Testis (tissue), 3 donors: ENCODE data around the gene ARSJ. TPM values are rescaled to one million over a fixed set of nuclear protein-coding genes. Genes with fewer than 3 reads are reported as not detected.

Experiments
- DNase-seq: peaks from one replicate; pipeline ENCODE4 v3.0.0-alpha.2; 2019
- H3K27ac ChIP-seq, 2 donors: fragments of 200-600 bp; sonication (generic); one replicate each; pipeline ENCODE4 v1.5.1; 2019
- H3K27me3 ChIP-seq: fragments of 200-600 bp; sonication (generic); one replicate; pipeline ENCODE4 v1.5.1; 2019
- H3K36me3 ChIP-seq: fragments of 200-600 bp; sonication (generic); one replicate; pipeline ENCODE4 v1.5.1; 2017; ENCODE audit warnings: low read depth; ENCODE audit errors: missing control alignments
- H3K4me1 ChIP-seq: fragments of 200-600 bp; sonication (generic); one replicate; pipeline ENCODE4 v1.5.1; 2019
- H3K4me3 ChIP-seq, 2 donors: fragments of 200-600 bp; sonication (generic); one replicate each; pipeline ENCODE4 v1.5.1; 2017 to 2019
- H3K9me3 ChIP-seq: fragments of 200-600 bp; sonication (generic); one replicate; pipeline ENCODE4 v1.5.1; 2017
- POLR2A ChIP-seq: fragments of 450-650 bp; IDR thresholded peaks from one replicate; pipeline ENCODE4 v1.6.1; 2017; ENCODE audit warnings: antibody characterized with exemption, mild to moderate bottlenecking, moderate library complexity
- WGBS, 2 donors: methylation state at CpG; one replicate each; pipeline ENCODE4 v1.1.5; 2018; 5-methylcytosine and 5-hydroxymethylcytosine counted together
- intact Hi-C: fragments of 100-400 bp; cut with DNase I; formaldehyde crosslinking; loops from one replicate; pipeline ENCODE4 v1.15.1; 2023; ENCODE audit warnings: low total_unique reads
- polyA plus RNA-seq: library from polyadenylated mRNA; stranded (reverse); fragments of 350-450 nt; fragmentation: Illumina TruSeq; extraction: RNeasy Lipid Tissue Mini Kit (QIAGEN cat#74804); gene quantifications from one replicate; pipeline ENCODE4 v1.2.3, GENCODE V29; 2014; ENCODE audit warnings: low read depth, low replicate concordance; ENCODE audit not compliant: insufficient read depth
- total RNA-seq, 2 donors: library from RNA; depleted of rRNA; stranded (reverse); fragments of >200 nt; gene quantifications; one replicate each; pipeline ENCODE4 v1.2.3, GENCODE V29; 2016
- TF ChIP-seq, protein P1 (sequence below), 3 experiments: fragments of 450-650 bp in 2 of 3; fragments of 200-600 bp in 1 of 3; sonication (generic) in 1 of 3; IDR thresholded peaks; one replicate each; pipeline ENCODE4 v1.5.1; 2016 to 2019; ENCODE audit warnings: antibody characterized with exemption in 3 of 3, mild to moderate bottlenecking in 2 of 3, moderate library complexity in 1 of 3

The ARSJ gene
- total and polyA plus RNA-seq, 3 donors from 2014 or later: 0.55 to 1.6 (median 0.74) TPM

DNA sequence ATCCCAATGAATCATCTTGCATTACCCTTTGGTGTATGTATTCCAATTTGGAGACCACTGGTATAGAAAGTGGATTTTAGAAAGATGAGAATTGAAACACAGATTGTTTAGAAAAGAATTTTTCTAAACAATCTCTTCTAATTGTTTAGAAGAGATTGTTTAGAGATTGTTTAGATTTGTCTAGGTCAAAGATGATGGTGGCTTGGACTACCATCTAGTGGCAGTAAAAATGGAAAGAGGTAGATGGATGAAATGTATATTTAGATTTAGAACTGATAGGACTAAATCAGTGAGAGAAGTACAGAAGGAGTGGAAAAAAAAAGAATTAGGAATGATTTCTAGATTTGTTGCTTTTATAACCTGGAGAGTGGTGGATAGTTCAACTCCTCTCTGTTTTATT is 70.6 kb downstream of the ARSJ start:
- Histone ChIP-seq H3K4me1 (no peaks in the 10 kb centered on the region), H3K4me3 (no peak overlapping the region), H3K36me3 (no peaks in the 10 kb centered on the region), H3K27me3 (no peaks in the 10 kb centered on the region), H3K27ac (no peak overlapping the region), H3K9me3 (no peaks in the 10 kb centered on the region)
- TF ChIP-seq POLR2A: no peak
- TF ChIP-seq, protein P1, sequence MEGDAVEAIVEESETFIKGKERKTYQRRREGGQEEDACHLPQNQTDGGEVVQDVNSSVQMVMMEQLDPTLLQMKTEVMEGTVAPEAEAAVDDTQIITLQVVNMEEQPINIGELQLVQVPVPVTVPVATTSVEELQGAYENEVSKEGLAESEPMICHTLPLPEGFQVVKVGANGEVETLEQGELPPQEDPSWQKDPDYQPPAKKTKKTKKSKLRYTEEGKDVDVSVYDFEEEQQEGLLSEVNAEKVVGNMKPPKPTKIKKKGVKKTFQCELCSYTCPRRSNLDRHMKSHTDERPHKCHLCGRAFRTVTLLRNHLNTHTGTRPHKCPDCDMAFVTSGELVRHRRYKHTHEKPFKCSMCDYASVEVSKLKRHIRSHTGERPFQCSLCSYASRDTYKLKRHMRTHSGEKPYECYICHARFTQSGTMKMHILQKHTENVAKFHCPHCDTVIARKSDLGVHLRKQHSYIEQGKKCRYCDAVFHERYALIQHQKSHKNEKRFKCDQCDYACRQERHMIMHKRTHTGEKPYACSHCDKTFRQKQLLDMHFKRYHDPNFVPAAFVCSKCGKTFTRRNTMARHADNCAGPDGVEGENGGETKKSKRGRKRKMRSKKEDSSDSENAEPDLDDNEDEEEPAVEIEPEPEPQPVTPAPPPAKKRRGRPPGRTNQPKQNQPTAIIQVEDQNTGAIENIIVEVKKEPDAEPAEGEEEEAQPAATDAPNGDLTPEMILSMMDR (IDR thresholded peaks at IDR 0.05): no peak
- intact Hi-C loops: no loop called here
- no peak for DNase-seq

- H3K9me3 ChIP-seq: no peaks in the 10 kb centered on the region
- TF ChIP-seq POLR2A: no peak
- TF ChIP-seq, protein P1 (IDR thresholded peaks at IDR 0.05): no peak
- WGBS, 2 donors: 90 to 94% methylated on average over 1 of the region's 1 CpG
- no peak for DNase-seq
- H3K27ac ChIP-seq: no peak overlapping the region
- no peaks in the 10 kb centered on the region for H3K27me3 ChIP-seq
- intact Hi-C loops: no loop called here
- H3K36me3 ChIP-seq: no peaks in the 10 kb centered on the region
- no peak overlapping the region for H3K4me3 ChIP-seq
- H3K4me1 ChIP-seq: no peaks in the 10 kb centered on the region
Observed at GRCh38 chr4:113907559-113907958, 71.9 kb downstream of the ARSJ start.

DNA sequence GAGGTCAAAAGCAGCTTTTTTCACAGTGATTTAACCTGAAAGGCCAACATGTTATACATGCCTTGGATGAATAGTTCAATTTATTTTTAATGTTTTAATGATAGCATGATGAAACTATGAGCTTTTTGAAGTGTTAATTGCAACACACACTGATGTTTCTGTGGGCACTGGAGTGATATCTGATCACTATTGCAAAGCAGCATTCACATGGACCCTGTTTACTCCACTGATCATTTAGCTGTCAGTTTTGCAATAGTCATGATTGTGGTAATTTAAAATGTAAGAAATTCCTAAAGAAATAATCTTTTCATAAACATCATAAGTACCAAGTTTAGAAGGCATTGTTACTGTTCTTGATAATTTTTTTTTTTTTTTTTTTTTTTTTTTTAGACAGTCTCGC is 74.1 kb downstream of the ARSJ start:
- Histone ChIP-seq H3K36me3 (no peaks in the 10 kb centered on the region), H3K4me1 (no peaks in the 10 kb centered on the region), H3K9me3 (no peaks in the 10 kb centered on the region), H3K4me3 (no peak overlapping the region), H3K27me3 (no peaks in the 10 kb centered on the region), H3K27ac (no peak overlapping the region)
- 100% methylated on average over 1 of the region's 1 CpG for WGBS, 2 donors
- TF ChIP-seq, protein P1 (IDR thresholded peaks at IDR 0.05): no peak
- TF ChIP-seq POLR2A: no peak
- intact Hi-C loops: no loop called here
- DNase-seq: no peak

DNA sequence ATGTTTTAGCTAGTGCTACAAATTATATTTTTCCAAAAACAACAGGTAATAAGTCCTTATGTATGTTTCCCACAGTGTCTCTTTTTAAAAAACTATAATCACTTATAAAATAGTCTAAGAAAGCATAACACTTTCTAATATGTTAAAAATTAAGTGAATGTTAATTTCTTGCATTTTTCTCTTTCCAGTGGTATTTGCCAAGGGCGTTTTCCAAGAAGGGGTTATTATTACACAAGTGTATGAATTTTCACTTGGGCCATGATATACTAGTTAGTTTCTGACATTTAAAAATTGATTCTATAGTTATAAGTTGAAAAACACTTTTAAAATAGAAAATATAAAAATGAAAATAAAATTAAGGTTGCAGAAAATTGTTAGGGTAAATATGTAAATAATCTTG is 74.6 kb downstream of the ARSJ start:
- H3K4me1 ChIP-seq: no peaks in the 10 kb centered on the region
- no peak for TF ChIP-seq POLR2A
- TF ChIP-seq, protein P1 (IDR thresholded peaks at IDR 0.05): no peak
- intact Hi-C loops: no loop called here
- H3K4me3 ChIP-seq: no peak overlapping the region
- H3K27me3 ChIP-seq: no peaks in the 10 kb centered on the region
- H3K27ac ChIP-seq: no peak overlapping the region
- H3K9me3 ChIP-seq: no peaks in the 10 kb centered on the region
- 82% methylated on average over 1 of the region's 1 CpG for WGBS, 2 donors
- no peaks in the 10 kb centered on the region for H3K36me3 ChIP-seq
- DNase-seq: no peak

DNA sequence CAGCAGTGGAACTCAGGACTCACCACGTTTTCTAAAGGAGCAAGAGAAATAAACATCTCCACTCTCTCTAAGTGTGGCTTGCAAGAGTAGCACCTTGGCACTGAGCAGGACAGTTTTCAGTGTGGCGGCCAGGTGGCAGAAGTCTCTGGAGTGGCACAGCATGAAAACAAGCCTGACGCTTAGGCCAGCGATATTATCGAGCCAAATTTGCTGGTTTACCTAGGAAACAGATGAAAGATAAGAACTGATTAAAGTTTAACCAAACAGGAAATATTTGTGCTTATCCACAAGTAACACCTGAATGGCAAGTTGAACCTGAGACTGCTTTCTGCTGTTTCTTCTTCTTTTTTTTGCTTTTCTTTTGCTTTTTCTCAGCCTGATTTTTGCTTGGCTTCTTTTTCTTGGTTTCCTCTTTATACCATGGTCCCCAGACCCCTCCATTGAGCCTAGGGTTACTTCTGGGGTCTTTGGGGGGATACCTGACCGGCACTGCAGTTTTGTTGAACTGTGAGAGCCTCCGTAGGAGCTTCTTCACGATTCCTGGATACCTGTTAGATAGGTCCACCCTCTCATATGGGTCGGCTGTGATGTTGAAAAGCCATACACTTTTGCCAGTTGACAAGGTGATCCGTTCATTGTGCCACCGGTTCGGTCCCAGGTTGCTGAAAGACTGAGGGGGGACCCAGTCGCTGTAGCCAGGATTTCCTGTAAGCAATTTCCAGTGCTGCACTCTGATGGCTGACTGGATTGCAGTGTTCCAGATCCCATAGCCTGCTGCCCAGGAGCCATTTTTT is 77.3 kb downstream of the ARSJ start:
- TF ChIP-seq, protein P1 (IDR thresholded peaks at IDR 0.05): no peak
- no peak for TF ChIP-seq POLR2A
- Histone ChIP-seq H3K27me3 (no peaks in the 10 kb centered on the region), H3K4me3 (no peak overlapping the region), H3K36me3 (no peaks in the 10 kb centered on the region), H3K4me1 (no peaks in the 10 kb centered on the region), H3K9me3 (no peaks in the 10 kb centered on the region), H3K27ac (no peak overlapping the region)
- WGBS, 2 donors: 57 to 71% methylated on average over 13 of the region's 13 CpGs
- DNase-seq: no peak
- intact Hi-C loops: no loop called here
